DMS79 (cell line): Measurements from ENCODE around the gene GGA1.

Source experiments
- DNase-seq: peaks from one replicate; lab custom pipeline; 2025; lab: John Stamatoyannopoulos, UW

GGA1 gene

GRCh38 chr22:37631448-37632173 is 23.0 kb downstream of the GGA1 start:
- DNase-seq = no peak

GRCh38 chr22:37632174-37633088 is 23.8 kb downstream of the GGA1 start:
- no peak for DNase-seq

GRCh38 chr22:37633089-37633624 is 24.5 kb downstream of the GGA1 start:
- DNase-seq = no peak

GRCh38 chr22:37633625-37634416 is 25.2 kb downstream of the GGA1 start:
- no peak for DNase-seq

GRCh38 chr22:37634417-37634924 is 25.8 kb downstream of the GGA1 start:
- DNase-seq = no peak

GRCh38 chr22:37635157-37635556 is 26.5 kb downstream of the GGA1 start:
- DNase-seq = no peak

- no peak for DNase-seq
Measured at GRCh38 chr22:37636186-37636948, 27.7 kb downstream of the GGA1 start.

- DNase-seq = no peak
Measured at GRCh38 chr22:37636949-37637273, 28.3 kb downstream of the GGA1 start.

- no peak for DNase-seq
Measured at GRCh38 chr22:37638391-37639069, 29.9 kb downstream of the GGA1 start.

GRCh38 chr22:37639070-37639760 is 30.6 kb downstream of the GGA1 start, which contains the start of gene SH3BP1:
TSS of gene SH3BP1 (plus strand) at chr22:37639669. CDS start at chr22:37639788, 119 bp downstream.
- no peak for DNase-seq

- no peak for DNase-seq
Measured at GRCh38 chr22:37639771-37640590, 31.3 kb downstream of the GGA1 start.

GRCh38 chr22:37640591-37641560 is 32.2 kb downstream of the GGA1 start:
- no peak for DNase-seq

- DNase-seq = no peak
Measured at GRCh38 chr22:37641561-37641949, 32.9 kb downstream of the GGA1 start.

GRCh38 chr22:37643225-37643847 is 34.7 kb downstream of the GGA1 start:
- DNase-seq = no peak

- no peak for DNase-seq
Measured at GRCh38 chr22:37647317-37647716, 38.7 kb downstream of the GGA1 start.

GRCh38 chr22:37647928-37648327 is 39.3 kb downstream of the GGA1 start:
- DNase-seq = no peak

GRCh38 chr22:37650463-37651136 is 42.0 kb downstream of the GGA1 start:
- no peak for DNase-seq
